PC-9 (cell line): ENCODE measurements around the gene B4GALT1.

Experiments
- CTCF ChIP-seq: fragments of 200-600 bp; sonication (generic); conservative IDR thresholded peaks from 2 replicates; pipeline ENCODE4 v1.6.1; 2017; ENCODE audit warnings: mixed run types, antibody characterized with exemption, mild to moderate bottlenecking, moderate library complexity
- EZH2 ChIP-seq: fragments of 200-600 bp; sonication (generic); IDR thresholded peaks from 2 replicates; pipeline ENCODE4 v1.8.0; 2017; ENCODE audit warnings: antibody characterized with exemption, low read depth

DNA sequence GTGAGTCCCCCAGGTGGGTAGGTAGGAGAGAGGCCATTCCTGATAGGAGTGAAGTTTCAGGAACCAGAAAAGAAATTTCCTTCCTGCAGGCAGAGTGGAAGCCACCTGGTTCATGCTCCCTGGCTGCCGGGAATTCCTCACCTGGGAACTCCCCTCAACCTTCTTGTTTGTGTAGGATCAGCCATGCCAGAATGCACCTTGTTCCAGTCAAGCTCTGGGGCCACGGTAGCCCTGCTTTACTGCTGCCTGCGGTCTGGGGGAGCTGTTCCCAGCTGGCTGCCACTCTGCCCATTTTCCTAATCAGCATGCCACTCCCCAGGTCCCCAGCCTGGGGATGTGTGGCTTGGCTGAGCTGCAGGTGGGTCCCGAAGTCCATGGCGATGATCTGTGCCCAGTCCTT is 18.7 kb upstream of the B4GALT1 start:
- TF ChIP-seq CTCF (no peak), EZH2 (no peak)
